ENCODE results near the gene ENDOV. TPM values are rescaled to one million over a fixed set of nuclear protein-coding genes. Genes with fewer than 3 reads are reported as not detected.

ENDOV gene
- total and polyA plus RNA-seq, 4 donors = 5.7 to 11.9 (median 8.3) TPM

DNA sequence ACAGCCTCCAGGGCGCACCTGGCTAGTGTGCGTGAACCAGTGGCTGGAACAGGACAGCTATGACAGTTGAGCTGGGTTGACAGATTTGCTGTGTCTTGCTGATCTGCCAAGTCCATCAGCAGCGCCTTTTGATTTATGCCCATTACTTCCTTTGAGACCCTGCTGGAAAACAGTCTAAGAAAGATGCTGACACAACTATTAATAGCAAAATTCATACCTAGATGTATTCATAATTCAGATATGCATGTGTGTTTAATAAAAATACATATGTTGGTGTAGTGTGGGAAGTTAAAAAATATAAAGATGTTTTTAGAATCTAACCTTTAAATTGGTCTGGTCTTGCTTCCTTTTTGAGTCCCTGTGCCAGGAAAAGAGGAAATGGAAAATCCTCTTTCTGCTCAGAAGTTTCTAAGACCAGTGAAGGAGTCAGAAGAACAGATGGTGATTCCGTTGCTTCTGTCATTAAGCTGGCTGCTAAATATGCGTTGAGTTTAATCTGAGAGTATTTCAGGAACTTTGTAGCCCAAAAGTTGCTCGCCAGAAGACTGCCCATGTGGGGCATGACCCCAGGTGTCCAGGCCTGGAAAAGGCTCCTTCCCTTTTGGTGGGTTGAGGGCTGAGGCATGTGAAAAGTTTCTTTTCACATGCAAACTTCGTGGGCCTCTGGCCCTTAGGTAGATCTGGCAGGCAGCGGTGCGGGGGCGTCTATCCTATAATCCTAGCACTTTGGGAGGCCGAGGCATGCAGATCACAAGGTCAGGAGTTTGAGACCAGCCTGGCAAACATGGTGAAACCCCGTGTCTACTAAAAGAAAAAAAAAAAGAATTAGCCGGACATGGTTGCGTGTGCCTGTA, 40.0 kb upstream of the ENDOV start (continued):
- TF ChIP-seq, protein P1, sequence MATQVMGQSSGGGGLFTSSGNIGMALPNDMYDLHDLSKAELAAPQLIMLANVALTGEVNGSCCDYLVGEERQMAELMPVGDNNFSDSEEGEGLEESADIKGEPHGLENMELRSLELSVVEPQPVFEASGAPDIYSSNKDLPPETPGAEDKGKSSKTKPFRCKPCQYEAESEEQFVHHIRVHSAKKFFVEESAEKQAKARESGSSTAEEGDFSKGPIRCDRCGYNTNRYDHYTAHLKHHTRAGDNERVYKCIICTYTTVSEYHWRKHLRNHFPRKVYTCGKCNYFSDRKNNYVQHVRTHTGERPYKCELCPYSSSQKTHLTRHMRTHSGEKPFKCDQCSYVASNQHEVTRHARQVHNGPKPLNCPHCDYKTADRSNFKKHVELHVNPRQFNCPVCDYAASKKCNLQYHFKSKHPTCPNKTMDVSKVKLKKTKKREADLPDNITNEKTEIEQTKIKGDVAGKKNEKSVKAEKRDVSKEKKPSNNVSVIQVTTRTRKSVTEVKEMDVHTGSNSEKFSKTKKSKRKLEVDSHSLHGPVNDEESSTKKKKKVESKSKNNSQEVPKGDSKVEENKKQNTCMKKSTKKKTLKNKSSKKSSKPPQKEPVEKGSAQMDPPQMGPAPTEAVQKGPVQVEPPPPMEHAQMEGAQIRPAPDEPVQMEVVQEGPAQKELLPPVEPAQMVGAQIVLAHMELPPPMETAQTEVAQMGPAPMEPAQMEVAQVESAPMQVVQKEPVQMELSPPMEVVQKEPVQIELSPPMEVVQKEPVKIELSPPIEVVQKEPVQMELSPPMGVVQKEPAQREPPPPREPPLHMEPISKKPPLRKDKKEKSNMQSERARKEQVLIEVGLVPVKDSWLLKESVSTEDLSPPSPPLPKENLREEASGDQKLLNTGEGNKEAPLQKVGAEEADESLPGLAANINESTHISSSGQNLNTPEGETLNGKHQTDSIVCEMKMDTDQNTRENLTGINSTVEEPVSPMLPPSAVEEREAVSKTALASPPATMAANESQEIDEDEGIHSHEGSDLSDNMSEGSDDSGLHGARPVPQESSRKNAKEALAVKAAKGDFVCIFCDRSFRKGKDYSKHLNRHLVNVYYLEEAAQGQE (IDR thresholded peaks at IDR 0.05) = no peak
- TF ChIP-seq HNF4G (IDR thresholded peaks at IDR 0.05) (no peak), YY1 (IDR thresholded peaks at IDR 0.05) (no peak), RXRA (IDR thresholded peaks at IDR 0.05) (no peak)

DNA sequence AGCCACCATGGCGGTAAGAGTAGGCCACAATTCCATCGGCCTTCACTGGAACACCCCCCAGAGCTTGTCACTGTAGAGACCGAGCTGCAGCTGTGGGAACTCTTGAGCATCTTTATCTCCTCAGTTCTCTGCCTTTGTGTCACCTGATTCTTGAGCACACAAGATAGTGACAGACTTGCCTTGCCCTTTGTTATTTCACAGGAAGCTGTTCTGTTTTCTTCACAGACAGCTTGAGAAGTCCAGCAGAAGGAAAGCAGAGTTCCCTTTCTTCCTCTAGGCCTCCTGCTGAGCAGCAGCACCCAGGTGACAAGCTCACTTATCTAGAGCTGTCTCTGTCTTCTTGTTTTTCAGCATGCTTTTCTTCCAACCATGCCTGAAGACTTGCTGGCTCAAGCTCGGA, 38.4 kb upstream of the ENDOV start:
- Histone ChIP-seq H3K36me3 (ENCODE audit: control insufficient read depth in 4 of 4, insufficient read depth in 3 of 4, low read depth in 1 of 4, low read length in 3 of 4) (peaks cover 33 to 98% (median 82%) of the 10 kb centered on the region in 4 donors), H3K27ac (ENCODE audit: low read depth in 1 of 2, low read length in 2 of 2) (no peak overlapping the region), H3K4me1 (ENCODE audit: control insufficient read depth in 4 of 4, insufficient read depth in 4 of 4, low read length in 3 of 4) (no peaks in the 10 kb centered on the region), H3K9me3 (ENCODE audit: control insufficient read depth in 4 of 4, low read length in 3 of 4) (no peaks in the 10 kb centered on the region), H3K4me3 (ENCODE audit: low read depth in 1 of 3, low read length in 3 of 3) (no peak overlapping the region), H3K27me3 (ENCODE audit: control insufficient read depth in 4 of 4, insufficient read depth in 4 of 4, low read length in 3 of 4) (no peaks in the 10 kb centered on the region), H3K9ac (ENCODE audit: low read depth in 1 of 2, low read length in 2 of 2) (no peak overlapping the region)
- TF ChIP-seq JUND (IDR thresholded peaks at IDR 0.05) = no peak
- no peak for TF ChIP-seq FOXA1 (IDR thresholded peaks at IDR 0.05)
- TF ChIP-seq HNF4A (conservative IDR thresholded peaks at IDR 0.05) = no peak
- TF ChIP-seq, protein P2, sequence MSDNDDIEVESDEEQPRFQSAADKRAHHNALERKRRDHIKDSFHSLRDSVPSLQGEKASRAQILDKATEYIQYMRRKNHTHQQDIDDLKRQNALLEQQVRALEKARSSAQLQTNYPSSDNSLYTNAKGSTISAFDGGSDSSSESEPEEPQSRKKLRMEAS (IDR thresholded peaks at IDR 0.05) = no peak
- no peak for TF ChIP-seq FOXA2 (IDR thresholded peaks at IDR 0.05)
- TF ChIP-seq EGR1 (IDR thresholded peaks at IDR 0.05; ENCODE audit: low read depth in 2 of 2) = no peak
- no peak for TF ChIP-seq YY1 (IDR thresholded peaks at IDR 0.05)
- TF ChIP-seq TAF1 (conservative IDR thresholded peaks at IDR 0.05) = no peak
- TF ChIP-seq RAD21 (IDR thresholded peaks at IDR 0.05) = no peak
- TF ChIP-seq, protein P3, sequence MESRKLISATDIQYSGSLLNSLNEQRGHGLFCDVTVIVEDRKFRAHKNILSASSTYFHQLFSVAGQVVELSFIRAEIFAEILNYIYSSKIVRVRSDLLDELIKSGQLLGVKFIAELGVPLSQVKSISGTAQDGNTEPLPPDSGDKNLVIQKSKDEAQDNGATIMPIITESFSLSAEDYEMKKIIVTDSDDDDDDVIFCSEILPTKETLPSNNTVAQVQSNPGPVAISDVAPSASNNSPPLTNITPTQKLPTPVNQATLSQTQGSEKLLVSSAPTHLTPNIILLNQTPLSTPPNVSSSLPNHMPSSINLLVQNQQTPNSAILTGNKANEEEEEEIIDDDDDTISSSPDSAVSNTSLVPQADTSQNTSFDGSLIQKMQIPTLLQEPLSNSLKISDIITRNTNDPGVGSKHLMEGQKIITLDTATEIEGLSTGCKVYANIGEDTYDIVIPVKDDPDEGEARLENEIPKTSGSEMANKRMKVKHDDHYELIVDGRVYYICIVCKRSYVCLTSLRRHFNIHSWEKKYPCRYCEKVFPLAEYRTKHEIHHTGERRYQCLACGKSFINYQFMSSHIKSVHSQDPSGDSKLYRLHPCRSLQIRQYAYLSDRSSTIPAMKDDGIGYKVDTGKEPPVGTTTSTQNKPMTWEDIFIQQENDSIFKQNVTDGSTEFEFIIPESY (IDR thresholded peaks at IDR 0.05) = no peak
- no peak for TF ChIP-seq HNF4G (IDR thresholded peaks at IDR 0.05)
- TF ChIP-seq, protein P1 (IDR thresholded peaks at IDR 0.05) = no peak
- TF ChIP-seq, protein P4, sequence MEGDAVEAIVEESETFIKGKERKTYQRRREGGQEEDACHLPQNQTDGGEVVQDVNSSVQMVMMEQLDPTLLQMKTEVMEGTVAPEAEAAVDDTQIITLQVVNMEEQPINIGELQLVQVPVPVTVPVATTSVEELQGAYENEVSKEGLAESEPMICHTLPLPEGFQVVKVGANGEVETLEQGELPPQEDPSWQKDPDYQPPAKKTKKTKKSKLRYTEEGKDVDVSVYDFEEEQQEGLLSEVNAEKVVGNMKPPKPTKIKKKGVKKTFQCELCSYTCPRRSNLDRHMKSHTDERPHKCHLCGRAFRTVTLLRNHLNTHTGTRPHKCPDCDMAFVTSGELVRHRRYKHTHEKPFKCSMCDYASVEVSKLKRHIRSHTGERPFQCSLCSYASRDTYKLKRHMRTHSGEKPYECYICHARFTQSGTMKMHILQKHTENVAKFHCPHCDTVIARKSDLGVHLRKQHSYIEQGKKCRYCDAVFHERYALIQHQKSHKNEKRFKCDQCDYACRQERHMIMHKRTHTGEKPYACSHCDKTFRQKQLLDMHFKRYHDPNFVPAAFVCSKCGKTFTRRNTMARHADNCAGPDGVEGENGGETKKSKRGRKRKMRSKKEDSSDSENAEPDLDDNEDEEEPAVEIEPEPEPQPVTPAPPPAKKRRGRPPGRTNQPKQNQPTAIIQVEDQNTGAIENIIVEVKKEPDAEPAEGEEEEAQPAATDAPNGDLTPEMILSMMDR (IDR thresholded peaks at IDR 0.05; ENCODE audit: low read depth, low read length, missing input control) = no peak
- TF ChIP-seq RXRA (IDR thresholded peaks at IDR 0.05) = no peak
- no peak for DNase-seq (ENCODE audit: low spot score)
- 91% methylated on average over 4 of the region's 4 CpGs for WGBS

Measured in liver (tissue), 9 donors.